ENCODE measurements around the gene NAA35. TPM values are rescaled to one million over a fixed set of nuclear protein-coding genes. Genes with fewer than 3 reads are reported as not detected.

The NAA35 gene
- total and polyA plus RNA-seq, 2 of the 8 experiments (the other 6 are each of a cell fraction or from before 2014, with no cell fraction given): 12.9 to 35.2 TPM

DNA sequence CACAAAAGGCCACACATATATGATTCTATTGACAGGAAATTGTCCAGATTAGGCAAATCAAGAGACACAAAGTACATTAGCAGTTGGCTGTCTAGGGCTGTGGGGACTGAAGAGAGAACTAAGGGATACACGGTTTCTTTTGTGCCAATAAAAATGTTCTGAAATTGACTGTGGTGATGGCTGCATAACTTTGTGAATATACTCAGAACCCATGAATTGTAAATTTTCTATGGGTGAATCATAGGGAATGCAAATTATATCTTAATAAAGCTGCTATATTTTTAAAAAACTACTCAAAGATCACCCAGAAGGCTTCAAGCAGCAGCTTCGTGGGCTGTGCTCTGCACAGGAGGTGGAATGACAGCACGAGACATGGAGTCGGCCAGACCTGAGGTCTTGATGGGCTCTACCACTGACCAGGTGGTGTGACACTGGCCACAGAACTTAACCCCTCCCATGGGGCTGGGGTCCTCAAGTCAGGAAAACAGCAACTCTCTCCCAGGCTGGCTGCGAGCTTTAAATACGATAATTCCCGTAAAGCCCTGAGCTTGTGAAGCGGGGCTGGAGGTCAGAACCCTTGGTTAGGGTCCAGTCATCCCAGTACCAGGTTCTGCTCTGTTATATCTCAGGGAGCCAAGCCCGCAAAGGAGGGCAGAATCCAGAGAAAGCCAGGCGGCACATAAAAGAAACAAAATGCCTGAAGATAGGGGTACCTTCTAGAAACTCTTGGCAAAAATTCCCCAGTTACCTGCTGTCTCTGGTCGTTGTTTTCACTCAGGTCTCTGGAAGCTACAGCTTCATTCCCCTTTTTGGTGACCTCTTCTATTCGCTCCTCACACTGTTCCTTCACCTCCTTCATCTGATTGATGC, 99.3 kb downstream of the NAA35 start:
- H3K4ac ChIP-seq (replicated peaks; ENCODE audit: insufficient read length, low read depth, low read length): no peak overlapping the region
- H4K8ac ChIP-seq (ENCODE audit: extremely low read depth, insufficient read depth, low read length): no peak overlapping the region
- ChIA-PET CTCF (ENCODE audit: partially characterized antibody) (interaction anchor here (1.8 kb wide), 1 partner anchor 162 kb away, joined by 7 read pairs; no protein-coding TSS in a partner anchor), POLR2A (ENCODE audit: partially characterized antibody) (interaction anchor here (1.1 kb wide), 1 partner anchor 60 kb away, joined by 3 read pairs; no protein-coding TSS in a partner anchor)
- peaks cover 0 to 5% (median under 1%) of the 10 kb centered on the region in 4 experiments; a peak in 3 of 7 replicates for H3K4me1 ChIP-seq (replicated peaks in 1 of 4; ENCODE audit: control insufficient read depth in 3 of 4, insufficient read depth in 4 of 4, low read length in 3 of 4)
- 86% methylated on average over 12 of the region's 12 CpGs; no CpG with 5 or more reads in 1 of the 2 experiments for WGBS, 2 experiments (ENCODE audit: extremely low coverage in 1 of 2, insufficient coverage in 1 of 2, insufficient read length in 1 of 2, insufficient replicate concordance in 2 of 2, low coverage in 1 of 2, low lambda C conversion rate in 2 of 2, missing lambda C conversion rate in 1 of 2)
- H2AK5ac ChIP-seq (ENCODE audit: low read depth, low read length): no peak overlapping the region
- no peak overlapping the region for H3K4me2 ChIP-seq (ENCODE audit: insufficient read depth in 1 of 2, low read depth in 2 of 2, low read length in 2 of 2)
- no peak overlapping the region for H2BK120ac ChIP-seq (replicated peaks; ENCODE audit: low read depth, low read length)
- H2BK15ac ChIP-seq (ENCODE audit: low read length): no peak overlapping the region
- no peak overlapping the region for H3K9ac ChIP-seq (replicated peaks in 1 of 4; ENCODE audit: extremely low read depth in 1 of 4, low read depth in 3 of 4, low read length in 3 of 4)
- H4K20me1 ChIP-seq (replicated peaks in 1 of 2; ENCODE audit: control insufficient read depth in 1 of 2, insufficient read depth in 2 of 2, low read length in 2 of 2): peaks cover 0 to 2% of the 10 kb centered on the region in 2 experiments
- no peak overlapping the region for H4K91ac ChIP-seq (replicated peaks; ENCODE audit: insufficient read length, low read length)
- FAIRE-seq (no peak), DNase-seq (ENCODE audit: low read depth in 1 of 2, low spot score in 2 of 2) (no peak)
- no peak overlapping the region for H3K4me3 ChIP-seq (ENCODE audit: extremely low read depth in 1 of 4, insufficient read depth in 2 of 4, low read depth in 3 of 4, low read length in 4 of 4)
- H3K79me2 ChIP-seq (ENCODE audit: control insufficient read depth in 1 of 2, insufficient read depth in 2 of 2, low read length in 2 of 2): no peaks in the 10 kb centered on the region
- TF ChIP-seq CHD2 (IDR thresholded peaks at IDR 0.05; ENCODE audit: low read length): no peak
- no peak overlapping the region for H3K23ac ChIP-seq (ENCODE audit: insufficient read length)
- H3K27me3 ChIP-seq (replicated peaks in 1 of 4; ENCODE audit: control insufficient read depth in 3 of 4, extremely low read depth in 1 of 4, insufficient read depth in 3 of 4, low read length in 3 of 4): no peaks in the 10 kb centered on the region
- no peaks in the 10 kb centered on the region; the same call in 1 of the 2 replicates for H3K79me1 ChIP-seq (ENCODE audit: low read depth, low read length)
- no peak overlapping the region for H2BK12ac ChIP-seq (ENCODE audit: low read depth, low read length)
- no peak overlapping the region for H4K5ac ChIP-seq (ENCODE audit: insufficient read length, low read depth, low read length)
- H3K18ac ChIP-seq (ENCODE audit: extremely low read depth, low read length): no peak overlapping the region
- H3K36me3 ChIP-seq (ENCODE audit: control insufficient read depth in 2 of 4, insufficient read depth in 4 of 4, low read length in 3 of 4): peaks cover 0 to 8% (median 3%) of the 10 kb centered on the region in 4 experiments; a peak in 1 of 8 replicates
- no peak overlapping the region for H2BK20ac ChIP-seq (ENCODE audit: low read length)
- H2BK5ac ChIP-seq (ENCODE audit: low read depth, low read length): no peak overlapping the region
- no peak overlapping the region for H3K27ac ChIP-seq (ENCODE audit: low read depth, low read length)
- H3K9me3 ChIP-seq (ENCODE audit: insufficient read depth in 2 of 2, low read depth in 1 of 2, low read length in 1 of 2): no peaks in the 10 kb centered on the region
- no peaks in the 10 kb centered on the region for H3K23me2 ChIP-seq (ENCODE audit: low read depth, low read length)
- H3K14ac ChIP-seq (ENCODE audit: insufficient read length): no peak overlapping the region
- no peak overlapping the region for H2AFZ ChIP-seq (ENCODE audit: low read length)
- no peak overlapping the region for H3K56ac ChIP-seq (replicated peaks; ENCODE audit: insufficient read length, low read depth, low read length)
